ENCODE results near the gene SLCO1B3.
"Not testable (repeated sequence)": the region's sequence is repeated elsewhere in the genome, so short reads cannot be mapped to it uniquely, and the experiment has no call there.

SLCO1B3 gene, protein sequence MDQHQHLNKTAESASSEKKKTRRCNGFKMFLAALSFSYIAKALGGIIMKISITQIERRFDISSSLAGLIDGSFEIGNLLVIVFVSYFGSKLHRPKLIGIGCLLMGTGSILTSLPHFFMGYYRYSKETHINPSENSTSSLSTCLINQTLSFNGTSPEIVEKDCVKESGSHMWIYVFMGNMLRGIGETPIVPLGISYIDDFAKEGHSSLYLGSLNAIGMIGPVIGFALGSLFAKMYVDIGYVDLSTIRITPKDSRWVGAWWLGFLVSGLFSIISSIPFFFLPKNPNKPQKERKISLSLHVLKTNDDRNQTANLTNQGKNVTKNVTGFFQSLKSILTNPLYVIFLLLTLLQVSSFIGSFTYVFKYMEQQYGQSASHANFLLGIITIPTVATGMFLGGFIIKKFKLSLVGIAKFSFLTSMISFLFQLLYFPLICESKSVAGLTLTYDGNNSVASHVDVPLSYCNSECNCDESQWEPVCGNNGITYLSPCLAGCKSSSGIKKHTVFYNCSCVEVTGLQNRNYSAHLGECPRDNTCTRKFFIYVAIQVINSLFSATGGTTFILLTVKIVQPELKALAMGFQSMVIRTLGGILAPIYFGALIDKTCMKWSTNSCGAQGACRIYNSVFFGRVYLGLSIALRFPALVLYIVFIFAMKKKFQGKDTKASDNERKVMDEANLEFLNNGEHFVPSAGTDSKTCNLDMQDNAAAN

DNA sequence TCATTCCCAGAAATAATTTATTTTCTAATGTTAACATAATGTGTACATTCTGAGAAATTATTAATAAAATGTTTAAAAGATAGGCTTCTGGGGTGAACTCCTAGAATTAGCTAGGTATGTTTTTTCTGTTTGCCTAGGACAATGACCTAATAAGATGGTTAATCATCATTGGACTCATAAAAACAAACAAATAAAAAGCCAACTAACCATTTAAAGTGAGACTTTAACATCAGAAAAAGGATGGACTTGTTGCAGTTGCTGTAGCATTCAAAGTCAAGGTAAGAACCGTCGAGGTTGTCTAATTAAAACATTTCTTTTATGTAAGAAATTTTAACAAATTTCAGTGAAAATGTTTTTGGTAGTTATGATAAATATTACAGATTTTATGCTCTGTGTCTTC, at the start of gene SLCO1B3:
Gene SLCO1B3, plus strand, starts transcription at position 219 of the 400 bp plus-strand sequence. CDS start 5,034 bp downstream, outside the sequence.
- no peak for DNase-seq (ENCODE audit: low read depth in 2 of 2)

DNA sequence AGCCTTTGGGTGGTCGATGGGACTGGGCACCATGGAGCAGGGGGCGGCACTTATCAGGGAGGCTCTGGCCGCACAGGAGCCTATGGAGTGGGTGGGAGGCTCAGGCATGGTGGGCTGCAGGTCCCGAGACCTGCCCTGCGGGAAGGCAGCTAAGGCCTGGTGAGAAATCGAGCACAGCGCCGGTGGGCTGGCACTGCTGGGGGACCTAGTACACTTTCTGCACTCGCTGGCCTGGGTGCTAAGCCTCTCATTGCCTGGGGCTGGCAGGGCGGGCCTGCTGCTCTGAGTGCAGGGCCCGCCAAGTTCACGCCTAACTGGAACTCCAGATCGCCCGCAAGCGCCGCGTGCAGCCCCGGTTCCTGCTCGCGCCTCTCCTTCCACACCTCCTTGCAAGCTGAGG, 33.1 kb upstream of the SLCO1B3 start:
- no peak for DNase-seq (ENCODE audit: low read depth in 2 of 2)

DNA sequence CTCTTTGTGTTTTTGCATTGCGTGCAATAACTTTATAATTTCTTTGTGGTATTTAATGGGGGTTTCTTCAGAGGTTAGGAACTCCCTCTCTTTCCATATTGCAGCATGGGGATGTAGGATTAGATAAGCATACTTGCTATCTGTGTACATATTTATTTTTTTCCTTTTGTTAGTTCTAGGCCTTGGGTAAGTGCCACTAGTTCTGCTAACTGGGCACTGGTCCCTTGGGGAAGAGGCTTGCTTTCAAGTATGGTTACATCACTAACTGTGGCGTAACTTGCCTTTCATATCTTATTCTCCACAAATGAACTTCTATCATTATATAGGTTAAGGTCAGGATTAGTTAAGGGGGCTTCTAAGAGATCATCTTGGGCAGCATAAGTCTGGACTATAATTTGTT, 31.5 kb upstream of the SLCO1B3 start:
- DNase-seq (ENCODE audit: low read depth in 2 of 2): no peak

DNA sequence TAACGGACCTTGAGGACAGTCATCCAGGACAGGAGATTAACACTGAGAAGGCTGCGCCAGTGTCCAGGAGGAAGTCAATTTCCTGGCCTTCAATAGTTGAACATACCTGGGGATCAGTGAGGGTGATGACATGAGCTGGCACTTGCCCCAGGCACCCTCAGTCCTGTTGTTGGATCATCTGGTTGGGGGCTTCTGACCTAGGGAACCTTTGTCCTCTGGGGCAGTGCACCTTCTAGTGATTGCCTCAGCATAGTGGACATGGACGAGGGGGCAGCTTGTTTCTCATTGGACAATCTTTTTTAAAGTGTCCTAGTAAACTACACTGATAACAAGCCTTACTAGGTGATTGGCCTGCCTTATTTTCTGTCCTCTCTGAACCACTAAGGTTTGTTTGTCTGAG, 30.5 kb upstream of the SLCO1B3 start:
- DNase-seq (ENCODE audit: low read depth in 2 of 2): not testable (repeated sequence)

DNA sequence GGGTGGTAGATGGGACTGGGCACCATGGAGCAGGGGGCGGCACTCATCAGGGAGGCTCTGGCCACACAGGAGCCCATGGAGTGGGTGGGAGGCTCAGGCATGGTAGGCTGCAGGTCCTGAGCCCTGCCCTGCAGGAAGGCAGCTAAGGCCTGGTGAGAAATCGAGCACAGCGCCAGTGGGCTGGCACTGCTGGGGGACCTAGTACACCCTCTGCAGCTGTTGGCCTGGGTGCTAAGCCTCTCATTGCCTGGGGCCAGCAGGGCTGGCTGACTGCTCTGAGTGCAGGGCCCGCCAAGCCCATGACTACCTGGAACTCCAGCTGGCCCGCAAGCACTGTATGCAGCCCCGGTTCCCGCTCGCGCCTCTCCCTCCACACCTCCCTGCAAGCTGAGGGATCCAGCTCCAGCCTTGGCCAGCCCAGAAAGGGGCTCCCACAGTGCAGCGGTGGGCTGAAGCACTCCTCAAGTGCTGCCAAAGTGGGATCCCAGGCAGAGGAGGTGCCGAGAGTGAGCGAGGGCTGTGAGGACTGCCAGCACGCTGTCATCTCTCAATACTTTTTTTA, 26.6 kb upstream of the SLCO1B3 start:
- DNase-seq (ENCODE audit: low read depth in 2 of 2): not testable (repeated sequence)

DNA sequence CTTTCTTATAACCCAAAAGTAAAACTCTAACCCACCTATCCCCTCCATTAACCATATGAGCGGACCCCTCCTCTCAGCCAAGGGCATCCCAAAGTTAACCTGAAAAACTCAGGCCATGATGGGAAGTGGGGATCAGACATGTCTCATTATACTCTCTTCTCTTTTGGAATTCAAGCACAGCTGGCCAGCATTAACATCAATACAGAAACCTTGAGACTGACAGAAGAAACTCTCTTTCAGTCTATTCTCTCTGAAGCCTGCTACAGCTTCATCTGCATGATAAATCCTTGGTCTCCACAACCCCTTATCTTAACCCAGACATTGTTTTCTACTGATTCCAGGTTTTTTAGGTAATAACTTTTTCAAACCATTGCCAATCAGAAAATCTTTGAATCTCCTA, 17.5 kb upstream of the SLCO1B3 start:
- no peak for DNase-seq (ENCODE audit: low read depth in 2 of 2)

DNA sequence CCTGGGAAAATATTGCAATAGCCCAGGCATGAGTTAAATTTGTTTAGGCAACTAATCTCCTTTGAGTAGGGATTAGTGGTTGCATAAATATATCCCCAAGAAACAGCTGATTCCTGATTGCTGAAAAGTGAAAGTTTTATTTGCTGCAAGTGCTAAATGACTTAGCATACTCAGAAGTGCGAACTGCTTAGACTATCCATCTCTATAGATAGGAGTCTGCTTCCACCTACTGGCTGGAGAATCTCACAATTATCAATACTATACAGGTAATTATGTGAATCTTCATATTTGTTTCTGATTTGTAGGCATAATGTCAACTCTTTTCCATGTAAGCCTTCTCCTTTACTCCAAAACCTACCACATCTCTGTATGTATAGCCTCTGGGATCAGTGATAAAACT, 12.0 kb upstream of the SLCO1B3 start:
- DNase-seq (ENCODE audit: low read depth in 2 of 2): no peak

DNA sequence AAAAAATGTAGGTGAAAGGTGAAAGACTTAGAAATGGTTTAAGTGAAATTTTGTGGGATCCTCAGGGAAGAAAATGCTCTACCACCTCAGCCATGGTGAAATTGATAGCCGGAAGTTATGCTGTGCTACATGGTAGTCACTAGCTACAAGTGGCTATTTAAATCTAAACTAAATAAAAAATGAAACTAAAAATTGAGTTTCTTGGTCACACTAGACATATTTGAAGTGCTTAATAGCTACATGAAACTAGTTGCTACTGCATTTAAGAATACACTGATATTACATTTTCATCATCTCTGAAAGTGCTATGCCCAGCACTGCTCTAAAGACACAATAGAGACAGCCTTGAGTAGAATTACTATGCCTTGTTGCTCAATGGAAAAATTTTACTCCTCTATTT, 10.3 kb upstream of the SLCO1B3 start:
- DNase-seq (ENCODE audit: low read depth in 2 of 2): no peak

DNA sequence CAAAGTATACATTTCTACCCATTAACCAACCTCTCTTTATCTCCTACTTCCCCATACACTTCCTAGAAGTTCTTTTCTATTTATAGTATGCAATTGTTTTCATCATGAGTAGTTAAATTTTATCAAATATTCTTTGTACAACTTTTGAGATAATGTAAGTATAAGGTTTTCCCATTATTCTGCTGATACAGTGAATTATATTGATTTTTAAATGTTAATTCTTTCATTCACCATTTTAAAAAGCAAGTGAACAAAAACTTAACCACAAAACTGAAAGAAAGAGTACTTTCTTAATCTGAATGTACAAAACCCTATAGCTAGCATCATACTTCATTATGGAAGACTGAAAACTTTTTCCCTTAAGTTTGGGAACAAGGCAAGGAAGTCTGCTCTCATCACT, 9.5 kb upstream of the SLCO1B3 start:
- DNase-seq (ENCODE audit: low read depth in 2 of 2): no peak

DNA sequence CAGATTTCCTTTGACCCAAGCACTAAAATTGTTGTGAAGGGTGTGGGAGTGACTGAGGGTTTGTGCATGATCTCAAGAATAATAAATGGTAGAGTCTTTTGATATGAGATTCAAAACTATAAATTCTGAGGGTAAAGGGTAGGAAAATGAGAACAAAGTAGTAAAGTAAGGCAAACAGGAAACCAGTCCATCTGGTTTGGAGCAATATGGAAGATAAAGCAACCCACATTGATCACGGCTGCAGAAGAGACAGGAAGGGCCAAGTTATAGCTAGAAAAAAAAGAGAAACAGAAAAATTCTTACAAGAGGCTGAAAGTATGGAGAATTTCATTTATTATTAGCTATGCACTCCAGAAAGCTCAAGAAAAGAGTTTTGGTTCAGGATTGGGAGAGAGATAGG, 4.6 kb upstream of the SLCO1B3 start:
- DNase-seq (ENCODE audit: low read depth in 2 of 2): no peak

DNA sequence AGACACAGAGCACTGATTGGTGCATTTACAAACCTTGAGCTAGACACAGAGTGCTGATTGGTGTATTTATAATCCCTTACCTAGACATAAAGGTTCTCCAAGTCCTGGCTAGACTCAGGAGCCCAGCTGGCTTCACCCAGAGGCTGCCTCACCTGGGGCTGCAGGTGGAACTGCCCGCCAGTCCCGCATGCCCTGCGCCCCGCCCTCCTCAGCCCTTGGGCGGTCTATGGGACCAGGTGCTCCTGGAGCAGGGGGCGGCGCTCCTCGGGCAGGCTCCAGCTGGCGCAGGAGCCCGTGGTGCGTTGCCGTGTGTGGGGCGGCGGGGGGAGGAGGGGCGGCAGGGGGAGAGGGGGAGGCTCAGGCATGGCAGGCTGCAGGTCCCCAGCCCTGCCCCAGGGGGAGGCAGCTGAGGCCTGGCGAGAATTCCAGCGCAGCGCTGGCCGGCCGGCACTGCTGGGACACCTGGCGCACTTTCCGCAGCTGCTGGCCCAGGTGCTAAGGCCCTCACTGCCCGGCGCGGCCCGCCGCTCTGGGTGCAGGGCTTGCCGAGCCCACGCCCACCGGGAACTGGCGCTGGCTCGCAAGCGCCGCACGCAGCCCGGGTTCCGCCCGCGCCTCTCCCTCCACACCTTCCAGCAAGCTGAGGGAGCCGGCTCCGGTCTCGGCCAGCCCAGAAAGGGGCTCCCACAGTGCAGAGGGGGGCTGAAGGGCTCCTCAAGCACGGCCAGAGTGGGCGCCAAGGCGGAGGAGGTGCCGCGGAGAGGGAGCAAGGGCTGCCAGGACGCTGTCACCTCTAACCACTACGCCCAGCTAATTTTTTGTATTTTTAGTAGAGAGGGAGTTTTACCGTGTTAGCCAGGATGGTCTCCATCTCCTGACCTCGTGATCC, 3.1 kb upstream of the SLCO1B3 start:
- no peak for DNase-seq (ENCODE audit: low read depth in 2 of 2)

DNA sequence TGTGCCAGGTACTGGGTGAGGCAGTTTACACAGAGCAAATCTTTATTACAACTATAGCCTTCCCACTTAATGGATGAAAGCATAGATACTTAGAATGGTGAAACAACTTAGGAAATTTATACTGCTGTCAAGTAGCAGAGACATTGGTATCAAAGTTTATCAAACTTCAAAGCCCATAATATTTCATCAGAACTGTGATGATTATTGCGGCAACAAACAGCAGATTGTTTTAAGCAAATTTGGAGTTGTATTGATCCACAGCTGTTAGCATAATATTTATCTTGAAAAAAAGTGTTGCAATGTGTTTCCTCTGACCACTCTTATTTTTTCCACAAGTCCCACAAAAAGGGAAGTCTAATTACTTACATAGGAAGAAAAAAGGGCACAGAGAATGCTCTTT, 2.0 kb upstream of the SLCO1B3 start:
- no peak for DNase-seq (ENCODE audit: low read depth in 2 of 2)

DNA sequence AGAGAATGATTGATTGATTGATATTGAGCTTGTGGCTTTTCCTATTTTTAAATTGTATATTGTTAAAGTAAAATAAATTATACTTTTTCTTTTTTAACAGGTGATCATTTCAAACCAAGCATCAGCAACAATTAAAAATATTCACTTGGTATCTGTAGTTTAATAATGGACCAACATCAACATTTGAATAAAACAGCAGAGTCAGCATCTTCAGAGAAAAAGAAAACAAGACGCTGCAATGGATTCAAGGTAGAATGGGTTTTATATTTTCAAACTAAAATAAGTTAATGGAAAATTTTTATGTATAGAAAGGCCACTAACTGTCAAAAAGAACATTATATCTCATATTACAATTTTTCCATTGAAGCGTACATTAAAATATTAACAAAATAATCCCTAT, 5.1 kb downstream of the SLCO1B3 start:
- no peak for DNase-seq (ENCODE audit: low read depth in 2 of 2)

DNA sequence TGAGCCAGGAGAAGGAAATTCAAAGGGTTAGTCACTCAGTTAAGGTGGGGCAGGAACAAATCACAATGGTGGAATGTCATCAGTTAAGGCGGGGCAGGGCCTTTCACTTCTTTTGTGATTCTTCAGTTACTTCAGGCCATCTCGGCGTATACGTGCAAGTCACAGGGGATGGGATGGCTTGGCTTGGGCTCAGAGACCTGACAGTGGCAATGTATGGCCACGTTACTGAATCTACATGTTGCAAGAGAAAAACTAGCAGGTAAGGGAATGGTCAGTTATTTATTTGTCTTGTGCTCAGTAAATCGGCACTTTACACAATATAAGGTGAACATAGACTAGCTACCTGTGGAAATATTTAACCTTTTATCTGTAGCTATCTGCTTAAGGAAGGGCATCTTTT, 11.9 kb downstream of the SLCO1B3 start:
- DNase-seq (ENCODE audit: low read depth in 2 of 2): no peak

DNA sequence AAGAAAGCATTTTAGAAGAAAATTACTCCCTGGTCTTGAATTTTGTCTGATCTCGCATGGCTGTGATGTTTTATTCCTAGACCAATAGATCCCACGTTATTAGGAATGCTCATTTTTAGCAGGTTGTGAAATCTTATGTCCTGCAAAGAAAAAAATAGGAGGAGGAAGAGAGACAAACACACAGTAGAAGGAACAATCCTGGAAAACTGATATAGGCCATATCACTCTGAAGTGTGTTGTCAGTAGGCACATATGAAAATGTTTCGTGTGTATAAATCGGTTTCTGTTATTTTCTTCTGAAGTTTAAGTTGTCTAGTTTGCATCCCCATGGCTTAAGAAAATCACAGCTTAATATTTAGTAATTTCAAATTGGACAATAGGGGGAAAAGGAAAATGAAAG, 12.4 kb downstream of the SLCO1B3 start:
- DNase-seq (ENCODE audit: low read depth in 2 of 2): no peak

DNA sequence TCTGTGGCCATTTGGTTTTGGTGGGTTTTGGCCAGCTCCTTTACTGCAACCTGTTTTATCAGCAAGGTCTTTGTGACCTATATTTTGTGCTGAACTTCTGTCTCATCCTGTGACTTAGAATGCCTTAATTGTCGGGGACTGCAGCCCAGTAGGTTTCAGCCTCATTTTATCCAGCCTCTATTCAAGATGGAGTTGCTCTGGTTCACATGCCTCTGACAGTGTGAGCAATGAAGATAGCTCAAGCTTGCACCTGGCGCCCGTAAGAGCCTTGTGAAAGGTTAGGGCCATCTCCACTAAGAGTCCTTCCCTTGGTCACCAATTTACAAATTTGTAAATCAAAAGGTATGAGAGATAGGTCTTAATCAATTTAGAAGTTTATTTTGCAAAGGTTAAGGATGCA, 19.4 kb downstream of the SLCO1B3 start:
- DNase-seq (ENCODE audit: low read depth in 2 of 2): no peak

DNA sequence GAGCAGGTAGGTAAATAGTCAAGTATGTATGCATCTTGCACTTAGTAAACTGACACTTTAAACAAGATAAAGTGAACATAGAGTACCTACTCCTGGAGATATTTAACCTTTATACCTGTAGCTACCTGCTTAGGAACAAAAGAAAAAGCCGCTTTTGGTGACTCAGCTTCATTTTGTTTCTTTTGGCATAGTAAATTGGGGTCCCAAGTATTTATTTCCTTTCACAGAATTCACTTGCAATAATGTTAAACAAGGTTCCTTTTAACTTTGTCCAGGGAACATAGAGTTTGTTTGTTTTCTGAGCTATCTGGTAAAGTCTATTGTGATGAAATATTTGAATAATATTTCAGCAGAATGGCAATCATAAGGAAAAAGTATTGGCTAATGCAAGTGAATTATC, 20.0 kb downstream of the SLCO1B3 start:
- no peak for DNase-seq (ENCODE audit: low read depth in 2 of 2)

DNA sequence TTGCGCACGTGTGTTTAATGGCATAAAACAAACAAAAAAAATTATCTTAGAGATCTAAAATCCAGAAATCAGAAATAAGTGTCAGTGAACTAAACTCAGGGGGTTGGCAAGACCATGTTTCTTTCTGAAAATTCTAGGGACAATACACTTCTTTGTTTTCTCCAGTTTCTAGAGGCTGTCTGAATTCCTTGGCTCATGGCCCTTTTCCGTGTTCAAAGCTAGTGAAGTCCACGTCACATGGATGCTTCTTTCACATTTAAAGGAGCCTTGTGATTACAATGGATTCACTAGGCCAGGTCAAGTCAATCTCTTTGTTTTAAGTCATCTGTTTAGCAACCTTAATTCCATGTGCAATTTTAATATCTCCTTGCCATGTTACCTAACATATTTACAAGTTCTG, 22.4 kb downstream of the SLCO1B3 start:
- DNase-seq (ENCODE audit: low read depth in 2 of 2): no peak

DNA sequence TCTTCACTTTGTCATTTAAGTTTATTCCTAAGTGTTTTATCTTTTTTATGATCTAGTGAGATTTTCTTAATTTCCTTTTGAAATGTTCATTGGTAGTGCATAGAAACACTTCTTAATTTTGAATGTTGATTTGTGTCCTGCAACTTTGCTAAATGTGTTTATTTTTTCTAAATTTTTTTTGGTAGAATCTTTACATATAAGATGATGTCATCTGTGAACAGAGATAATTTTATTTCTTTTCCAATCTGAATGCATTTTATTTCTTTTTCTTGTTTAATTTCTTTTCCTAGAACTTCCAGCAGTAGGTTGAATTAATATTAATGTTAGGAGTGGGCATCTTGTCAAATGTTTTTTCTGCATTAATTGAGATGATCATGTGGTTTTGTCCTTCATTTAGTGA, 42.1 kb downstream of the SLCO1B3 start:
- DNase-seq (ENCODE audit: low read depth in 2 of 2): no peak

DNA sequence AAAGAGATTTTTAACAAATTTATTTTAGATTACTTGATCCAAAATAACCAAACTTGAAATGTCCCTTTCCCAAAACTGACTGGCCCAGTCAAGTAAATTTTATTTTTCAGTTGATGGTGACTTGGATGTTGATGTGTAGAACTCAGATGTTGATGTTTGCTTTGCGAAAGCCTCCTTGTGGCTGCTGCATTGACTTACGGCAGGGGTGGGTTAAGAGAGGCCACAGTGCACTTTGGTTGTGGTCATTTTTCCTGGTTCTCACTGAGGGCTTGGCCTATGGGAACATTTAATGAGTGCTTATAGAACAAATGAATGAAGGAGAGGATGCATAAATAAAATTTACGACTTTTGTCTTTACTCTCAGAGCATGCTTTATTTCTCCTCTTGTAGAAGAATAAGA, 52.6 kb downstream of the SLCO1B3 start:
- no peak for DNase-seq (ENCODE audit: low read depth in 2 of 2)

DNA sequence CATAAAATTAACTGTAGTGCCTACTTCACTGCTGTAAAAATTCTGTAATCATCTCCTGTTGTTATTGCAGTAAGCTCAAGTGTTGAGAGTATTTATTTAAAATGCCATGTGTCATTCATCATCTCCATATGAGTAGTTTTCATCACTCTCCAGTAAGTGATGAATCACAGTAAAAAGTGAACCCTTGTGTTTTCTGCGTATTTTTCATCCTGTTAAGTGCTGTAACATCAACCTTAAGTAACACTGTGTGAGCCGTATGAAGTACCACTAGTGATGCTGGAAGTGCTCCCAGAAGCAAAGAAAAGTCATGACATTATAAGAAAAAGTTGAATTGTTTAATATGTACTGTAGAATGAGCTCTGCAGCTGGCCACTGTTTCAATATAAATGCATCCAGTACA, 55.4 kb downstream of the SLCO1B3 start:
- no peak for DNase-seq (ENCODE audit: low read depth in 2 of 2)

DNA sequence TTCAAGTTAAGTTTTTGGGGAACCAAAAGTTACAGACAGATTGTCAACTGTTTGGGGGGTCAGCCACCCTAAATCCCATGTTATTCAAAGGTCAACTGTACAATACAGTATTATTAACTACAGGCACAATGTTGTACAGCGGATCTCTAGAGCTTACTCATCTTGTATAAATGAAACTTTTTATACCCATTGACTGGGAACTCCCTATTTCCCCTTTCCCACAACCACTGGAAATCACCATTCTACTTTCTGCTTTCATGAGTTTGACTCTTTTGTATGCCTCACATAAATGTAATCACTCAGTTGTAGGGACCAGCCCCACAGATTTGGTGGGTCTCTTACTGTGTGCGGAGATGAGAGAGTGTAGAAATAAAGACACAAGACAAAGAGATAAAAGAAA, 57.8 kb downstream of the SLCO1B3 start:
- DNase-seq (ENCODE audit: low read depth in 2 of 2): no peak

Measured in stimulated activated CD4-positive, alpha-beta T cell treated with anti-CD3 and anti-CD28 coated beads, Interleukin-15, amount 100 ng/mL, for 48 hours (primary cell).